HepG2 (cell line): ENCODE data around the gene TLK2. TPM values are rescaled to one million over a fixed set of nuclear protein-coding genes. Genes with fewer than 3 reads are reported as not detected.

Source experiments
- CEBPB ChIP-seq: IDR thresholded peaks from 2 replicates; pipeline ENCODE4 v1.6.1; 2011; ENCODE audit warnings: low read depth, low read length, improper control_type of control experiment, borderline replicate concordance
- CEBPG ChIP-seq: IDR thresholded peaks from 2 replicates; pipeline ENCODE4 v1.6.1; 2016
- ELF4 ChIP-seq: sonication (generic); formaldehyde crosslinking; IDR thresholded peaks from 2 replicates; pipeline ENCODE4 v1.5.0; 2020; ENCODE audit warnings: missing genetic modification reagents, mild to moderate bottlenecking, moderate library complexity, borderline replicate concordance
- EZH2 ChIP-seq: conservative IDR thresholded peaks from 2 replicates; pipeline ENCODE4 v1.6.1; 2012; ENCODE audit warnings: mild to moderate bottlenecking, low read depth, low read length, moderate library complexity
- FOXP1 ChIP-seq, 2 experiments: fragments of 450-650 bp in 1 of 2; IDR thresholded peaks; 2 replicates each; pipeline ENCODE4 v1.6.1; 2017 to 2018; ENCODE audit warnings: antibody characterized with exemption in 1 of 2
- HDAC6 ChIP-seq: fragments of 200-600 bp; sonication (generic); IDR thresholded peaks from 2 replicates; pipeline ENCODE4 v1.7.0; 2017; ENCODE audit warnings: mild to moderate bottlenecking, antibody characterized with exemption, low read length, low read depth
- HNF4A ChIP-seq: sonication (generic); formaldehyde crosslinking; IDR thresholded peaks from 2 replicates; pipeline ENCODE4 v1.4.0; 2020; ENCODE audit warnings: missing genetic modification reagents
- KDM2A ChIP-seq: sonication (generic); formaldehyde crosslinking; IDR thresholded peaks from 2 replicates; pipeline ENCODE4 v1.4.0; 2020; ENCODE audit warnings: low read depth, missing genetic modification reagents, borderline replicate concordance
- KDM5B ChIP-seq: sonication (generic); formaldehyde crosslinking; IDR thresholded peaks from 2 replicates; pipeline ENCODE4 v1.4.0; 2020; ENCODE audit warnings: missing genetic modification reagents, mild to moderate bottlenecking, borderline replicate concordance
- RBM39 ChIP-seq: fragments of 200-400 bp; formaldehyde crosslinking; IDR thresholded peaks from one replicate; pipeline ENCODE4 v1.6.1; 2018; ENCODE audit warnings: antibody characterized with exemption, mild to moderate bottlenecking, low read depth, low read length; ENCODE audit not compliant: poor library complexity, severe bottlenecking
- SOX5 ChIP-seq: IDR thresholded peaks from 2 replicates; pipeline ENCODE4 v1.6.1; 2016; ENCODE audit warnings: borderline replicate concordance
- TCF12 ChIP-seq, 2 experiments: fragments of 450-650 bp in 1 of 2; sonication (generic) in 1 of 2; formaldehyde crosslinking in 1 of 2; IDR thresholded peaks; 2 replicates each; pipeline versions ENCODE4 v1.6.1 to v1.8.0; 2017 to 2022; ENCODE audit warnings: antibody characterized with exemption in 1 of 2, mild to moderate bottlenecking in 1 of 2, missing genetic modification reagents in 1 of 2, moderate library complexity in 1 of 2
- ZNF282 ChIP-seq: fragments of 450-650 bp; IDR thresholded peaks from 2 replicates; pipeline ENCODE4 v1.6.1; 2018; ENCODE audit not compliant: partially characterized antibody
- ZNF570 ChIP-seq: sonication (generic); formaldehyde crosslinking; IDR thresholded peaks from 2 replicates; pipeline ENCODE4 v1.4.0; 2020; ENCODE audit warnings: mild to moderate bottlenecking, missing genetic modification reagents, borderline replicate concordance
- ZNF574 ChIP-seq: sonication (generic); formaldehyde crosslinking; IDR thresholded peaks from 2 replicates; pipeline ENCODE4 v1.4.0; 2020; ENCODE audit warnings: missing genetic modification reagents
- ZNF775 ChIP-seq: sonication (generic); formaldehyde crosslinking; IDR thresholded peaks from 2 replicates; pipeline ENCODE4 v1.4.0; 2020; ENCODE audit warnings: missing genetic modification reagents, mild to moderate bottlenecking, moderate library complexity, borderline replicate concordance
- ZSCAN25 ChIP-seq: sonication (generic); formaldehyde crosslinking; IDR thresholded peaks from 2 replicates; pipeline ENCODE4 v1.8.0; 2022; ENCODE audit warnings: mild to moderate bottlenecking, missing genetic modification reagents
- polyA plus RNA-seq, 8 experiments: library from polyadenylated mRNA; depleted of rRNA in 3 of 8; stranded (reverse) in 7 of 8; unstranded in 1 of 8; fragments of >200 nt; fragmentation: Illumina TruSeq in 4 of 8; extraction: Trizol in 4 of 8; gene quantifications; 2 replicates each; pipeline versions ENCODE4 v1.2.1 to v1.2.3, GENCODE V29; 2011 to 2016; ENCODE audit warnings: low read depth in 4 of 8, missing spikeins in 1 of 8, mixed read lengths in 1 of 8; ENCODE audit not compliant: insufficient read depth in 1 of 8
- total RNA-seq, 5 experiments: library from RNA; depleted of rRNA; stranded (reverse); fragments of >200 nt; fragmentation: Illumina TruSeq; extraction: Trizol; gene quantifications; 2 replicates each; pipeline ENCODE4 v1.2.3, GENCODE V29; 2016; ENCODE audit warnings: low read depth in 1 of 5
- TF ChIP-seq, protein P1 (sequence below): IDR thresholded peaks from 2 replicates; pipeline ENCODE4 v1.4.0; 2020; ENCODE audit warnings: mild to moderate bottlenecking, missing genetic modification reagents
- TF ChIP-seq, protein P2 (sequence below): sonication (generic); formaldehyde crosslinking; IDR thresholded peaks from 2 replicates; pipeline ENCODE4 v1.4.0; 2020; ENCODE audit warnings: missing genetic modification reagents, low read depth, mild to moderate bottlenecking, borderline replicate concordance
- TF ChIP-seq, protein P3 (sequence below): sonication (generic); formaldehyde crosslinking; IDR thresholded peaks from 2 replicates; pipeline ENCODE4 v1.8.0; 2022; ENCODE audit warnings: mild to moderate bottlenecking, missing genetic modification reagents, borderline replicate concordance

TLK2 gene
- total and polyA plus RNA-seq, 2 of the 13 experiments (the other 11 are each of a cell fraction or from before 2014, with no cell fraction given) = 58.7 to 60.8 TPM

GRCh38 chr17:62626719-62627218 lies 148.1 kb downstream of the TLK2 start (continued):
- no peak for TF ChIP-seq ZNF574 (CRISPR knock-in tag)
- TF ChIP-seq HNF4A (CRISPR knock-in tag) = no peak
- 0 out of 2 replicates have a peak, but pooled peaks have one; percentile 54 for TF ChIP-seq EZH2
- TF ChIP-seq, protein P1, sequence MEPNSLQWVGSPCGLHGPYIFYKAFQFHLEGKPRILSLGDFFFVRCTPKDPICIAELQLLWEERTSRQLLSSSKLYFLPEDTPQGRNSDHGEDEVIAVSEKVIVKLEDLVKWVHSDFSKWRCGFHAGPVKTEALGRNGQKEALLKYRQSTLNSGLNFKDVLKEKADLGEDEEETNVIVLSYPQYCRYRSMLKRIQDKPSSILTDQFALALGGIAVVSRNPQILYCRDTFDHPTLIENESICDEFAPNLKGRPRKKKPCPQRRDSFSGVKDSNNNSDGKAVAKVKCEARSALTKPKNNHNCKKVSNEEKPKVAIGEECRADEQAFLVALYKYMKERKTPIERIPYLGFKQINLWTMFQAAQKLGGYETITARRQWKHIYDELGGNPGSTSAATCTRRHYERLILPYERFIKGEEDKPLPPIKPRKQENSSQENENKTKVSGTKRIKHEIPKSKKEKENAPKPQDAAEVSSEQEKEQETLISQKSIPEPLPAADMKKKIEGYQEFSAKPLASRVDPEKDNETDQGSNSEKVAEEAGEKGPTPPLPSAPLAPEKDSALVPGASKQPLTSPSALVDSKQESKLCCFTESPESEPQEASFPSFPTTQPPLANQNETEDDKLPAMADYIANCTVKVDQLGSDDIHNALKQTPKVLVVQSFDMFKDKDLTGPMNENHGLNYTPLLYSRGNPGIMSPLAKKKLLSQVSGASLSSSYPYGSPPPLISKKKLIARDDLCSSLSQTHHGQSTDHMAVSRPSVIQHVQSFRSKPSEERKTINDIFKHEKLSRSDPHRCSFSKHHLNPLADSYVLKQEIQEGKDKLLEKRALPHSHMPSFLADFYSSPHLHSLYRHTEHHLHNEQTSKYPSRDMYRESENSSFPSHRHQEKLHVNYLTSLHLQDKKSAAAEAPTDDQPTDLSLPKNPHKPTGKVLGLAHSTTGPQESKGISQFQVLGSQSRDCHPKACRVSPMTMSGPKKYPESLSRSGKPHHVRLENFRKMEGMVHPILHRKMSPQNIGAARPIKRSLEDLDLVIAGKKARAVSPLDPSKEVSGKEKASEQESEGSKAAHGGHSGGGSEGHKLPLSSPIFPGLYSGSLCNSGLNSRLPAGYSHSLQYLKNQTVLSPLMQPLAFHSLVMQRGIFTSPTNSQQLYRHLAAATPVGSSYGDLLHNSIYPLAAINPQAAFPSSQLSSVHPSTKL (CRISPR knock-in tag) = 0 out of 2 replicates have a peak, but pooled peaks have one; percentile 19
- TF ChIP-seq RBM39 = no peak
- TF ChIP-seq CEBPG (CRISPR knock-in tag) = peak; percentile 97
- TF ChIP-seq, protein P2, sequence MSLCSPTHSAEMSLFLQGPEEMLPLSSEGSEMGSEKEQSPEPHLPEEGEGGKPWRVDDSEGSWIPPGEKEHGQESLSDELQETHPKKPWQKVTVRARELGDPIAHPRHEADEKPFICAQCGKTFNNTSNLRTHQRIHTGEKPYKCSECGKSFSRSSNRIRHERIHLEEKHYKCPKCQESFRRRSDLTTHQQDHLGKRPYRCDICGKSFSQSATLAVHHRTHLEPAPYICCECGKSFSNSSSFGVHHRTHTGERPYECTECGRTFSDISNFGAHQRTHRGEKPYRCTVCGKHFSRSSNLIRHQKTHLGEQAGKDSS (CRISPR knock-in tag) = peak; percentile 48
- TF ChIP-seq, protein P3, sequence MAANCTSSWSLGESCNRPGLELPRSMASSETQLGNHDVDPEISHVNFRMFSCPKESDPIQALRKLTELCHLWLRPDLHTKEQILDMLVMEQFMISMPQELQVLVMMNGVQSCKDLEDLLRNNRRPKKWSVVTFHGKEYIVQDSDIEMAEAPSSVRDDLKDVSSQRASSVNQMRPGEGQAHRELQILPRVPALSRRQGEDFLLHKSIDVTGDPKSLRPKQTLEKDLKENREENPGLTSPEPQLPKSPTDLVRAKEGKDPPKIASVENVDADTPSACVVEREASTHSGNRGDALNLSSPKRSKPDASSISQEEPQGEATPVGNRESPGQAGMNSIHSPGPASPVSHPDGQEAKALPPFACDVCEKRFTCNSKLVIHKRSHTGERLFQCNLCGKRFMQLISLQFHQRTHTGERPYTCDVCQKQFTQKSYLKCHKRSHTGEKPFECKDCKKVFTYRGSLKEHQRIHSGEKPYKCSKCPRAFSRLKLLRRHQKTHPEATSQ = no peak
- no peak for TF ChIP-seq ELF4
- peak; percentile 99 for TF ChIP-seq CEBPB
- no peak for TF ChIP-seq ZNF570 (CRISPR knock-in tag)
- TF ChIP-seq KDM5B = peak; percentile 59; the same call in 1 of the 2 replicates
- TF ChIP-seq ZNF282 = no peak
- TF ChIP-seq ZSCAN25 (CRISPR knock-in tag) = no peak
- TF ChIP-seq HDAC6 = no peak
- TF ChIP-seq FOXP1 (IDR thresholded peaks at IDR 0.05) = no peak
- no peak for TF ChIP-seq FOXP1 (CRISPR knock-in tag; IDR thresholded peaks at IDR 0.05)
- no peak for TF ChIP-seq SOX5 (CRISPR knock-in tag)
- TF ChIP-seq ZNF775 (CRISPR knock-in tag) = no peak
- TF ChIP-seq KDM2A (CRISPR knock-in tag) = peak; percentile 39; the same call in 1 of the 2 replicates
- TF ChIP-seq TCF12 (IDR thresholded peaks at IDR 0.05) = no peak
- no peak for TF ChIP-seq TCF12 (CRISPR knock-in tag; IDR thresholded peaks at IDR 0.05)
